ENCODE data around the gene RASD2.
"Not testable (repeated sequence)": the region's sequence is repeated elsewhere in the genome, so short reads cannot be mapped to it uniquely, and the experiment has no call there.

Gene RASD2

GRCh38 chr22:35510951-35511350 is 29.7 kb upstream of the RASD2 start:
- TF ChIP-seq CTCF (conservative IDR thresholded peaks at IDR 0.05; ENCODE audit: control insufficient read depth, insufficient read depth, low read depth, low read length), result no peak
- DNase-seq (ENCODE audit: low read depth), result no peak
- no peak overlapping the region for H3K4me3 ChIP-seq (ENCODE audit: control insufficient read depth, low read depth, low read length)

GRCh38 chr22:35514366-35514765 is 26.3 kb upstream of the RASD2 start:
- TF ChIP-seq CTCF (conservative IDR thresholded peaks at IDR 0.05; ENCODE audit: control insufficient read depth, insufficient read depth, low read depth, low read length), result no peak
- no peak overlapping the region for H3K4me3 ChIP-seq (ENCODE audit: control insufficient read depth, low read depth, low read length)
- no peak for DNase-seq (ENCODE audit: low read depth)

GRCh38 chr22:35515952-35516351 is 24.7 kb upstream of the RASD2 start:
- not testable (repeated sequence) for DNase-seq (ENCODE audit: low read depth); H3K4me3 ChIP-seq (ENCODE audit: control insufficient read depth, low read depth, low read length)

GRCh38 chr22:35516723-35517122 is 23.9 kb upstream of the RASD2 start:
- no peak for DNase-seq (ENCODE audit: low read depth)
- no peak for TF ChIP-seq CTCF (conservative IDR thresholded peaks at IDR 0.05; ENCODE audit: control insufficient read depth, insufficient read depth, low read depth, low read length)
- no peak overlapping the region for H3K4me3 ChIP-seq (ENCODE audit: control insufficient read depth, low read depth, low read length)

- no peak overlapping the region for H3K4me3 ChIP-seq (ENCODE audit: control insufficient read depth, low read depth, low read length)
- no peak for DNase-seq (ENCODE audit: low read depth)
- no peak for TF ChIP-seq CTCF (conservative IDR thresholded peaks at IDR 0.05; ENCODE audit: control insufficient read depth, insufficient read depth, low read depth, low read length)
Observed at GRCh38 chr22:35517207-35517606, 23.4 kb upstream of the RASD2 start.

GRCh38 chr22:35517769-35518530 is 22.7 kb upstream of the RASD2 start:
- no peak for DNase-seq (ENCODE audit: low read depth)
- TF ChIP-seq CTCF (conservative IDR thresholded peaks at IDR 0.05; ENCODE audit: control insufficient read depth, insufficient read depth, low read depth, low read length), result no peak

GRCh38 chr22:35518811-35519210 is 21.8 kb upstream of the RASD2 start:
- no peak for DNase-seq (ENCODE audit: low read depth)
- H3K4me3 ChIP-seq (ENCODE audit: control insufficient read depth, low read depth, low read length), result no peak overlapping the region
- no peak for TF ChIP-seq CTCF (conservative IDR thresholded peaks at IDR 0.05; ENCODE audit: control insufficient read depth, insufficient read depth, low read depth, low read length)

More at GRCh38 chr22:35517769-35518530, 22.7 kb upstream of the RASD2 start:
- no peak overlapping the region for H3K4me3 ChIP-seq (ENCODE audit: control insufficient read depth, low read depth, low read length)

All from fibroblast of mammary gland (primary cell).